IPS-18c (cell line): ENCODE measurements around the gene FAM47C.
"Not testable (repeated sequence)": the region's sequence is repeated elsewhere in the genome, so short reads cannot be mapped to it uniquely, and the experiment has no call there.

Experiments
- H3K4me3 ChIP-seq: 2 replicates; pipeline ENCODE4 v1.7.0; 2013; ENCODE audit warnings: low read depth, mild to moderate bottlenecking, low read length, moderate library complexity; ENCODE audit not compliant: insufficient read depth
- H3K9me3 ChIP-seq: one replicate; pipeline ENCODE4 v1.6.1; 2013; ENCODE audit warnings: mild to moderate bottlenecking, low read length, moderate library complexity; ENCODE audit not compliant: control insufficient read depth, insufficient read depth

Gene FAM47C

GRCh38 chrX:37008182-37008581 is at the start of gene FAM47C:
FAM47C (plus strand) TSS chrX:37008366; CDS start chrX:37008411, 45 bp downstream.
- not testable (repeated sequence) for H3K9me3 ChIP-seq, H3K4me3 ChIP-seq

GRCh38 chrX:36961590-36961989 is 46.6 kb upstream of the FAM47C start:
- Histone ChIP-seq H3K9me3 (no peaks in the 10 kb centered on the region), H3K4me3 (no peak overlapping the region)

- Histone ChIP-seq H3K4me3 (peak overlapping the region; percentile 32), H3K9me3 (no peaks in the 10 kb centered on the region)
Measured at GRCh38 chrX:36963069-36963808, 44.9 kb upstream of the FAM47C start.

GRCh38 chrX:36963852-36964251 is 44.3 kb upstream of the FAM47C start:
- no peaks in the 10 kb centered on the region for H3K9me3 ChIP-seq
- no peak overlapping the region for H3K4me3 ChIP-seq

GRCh38 chrX:36973575-36973974 is 34.6 kb upstream of the FAM47C start:
- Histone ChIP-seq H3K4me3 (no peak overlapping the region), H3K9me3 (no peaks in the 10 kb centered on the region)

GRCh38 chrX:36974911-36975310 is 33.3 kb upstream of the FAM47C start:
- Histone ChIP-seq H3K9me3 (no peaks in the 10 kb centered on the region), H3K4me3 (no peak overlapping the region)

- no peaks in the 10 kb centered on the region for H3K9me3 ChIP-seq
- H3K4me3 ChIP-seq = no peak overlapping the region
Measured at GRCh38 chrX:36978886-36979285, 29.3 kb upstream of the FAM47C start.

GRCh38 chrX:36983831-36984230 is 24.3 kb upstream of the FAM47C start:
- H3K4me3 ChIP-seq = no peak overlapping the region
- H3K9me3 ChIP-seq = no peaks in the 10 kb centered on the region

- not testable (repeated sequence) for H3K9me3 ChIP-seq
- peak overlapping the region; percentile 46 for H3K4me3 ChIP-seq
Measured at GRCh38 chrX:36985416-36986209, 22.6 kb upstream of the FAM47C start.

GRCh38 chrX:36986231-36986630 is 21.9 kb upstream of the FAM47C start:
- Histone ChIP-seq H3K9me3 (no peaks in the 10 kb centered on the region), H3K4me3 (peak overlapping the region; percentile 46)

GRCh38 chrX:36987212-36987611 is 21.0 kb upstream of the FAM47C start:
- H3K4me3 ChIP-seq, H3K9me3 ChIP-seq: not testable (repeated sequence)

- no peak overlapping the region for H3K4me3 ChIP-seq
Measured at GRCh38 chrX:37000140-37000539, 8.0 kb upstream of the FAM47C start.

GRCh38 chrX:37010496-37010895 is 2.3 kb downstream of the FAM47C start:
- H3K9me3 ChIP-seq = no peaks in the 10 kb centered on the region
- no peak overlapping the region for H3K4me3 ChIP-seq

More at GRCh38 chrX:37000140-37000539, 8.0 kb upstream of the FAM47C start:
- H3K9me3 ChIP-seq = no peaks in the 10 kb centered on the region

GRCh38 chrX:37034260-37034659 is 26.1 kb downstream of the FAM47C start:
- not testable (repeated sequence) for H3K9me3 ChIP-seq, H3K4me3 ChIP-seq

GRCh38 chrX:37036674-37037220 is 28.6 kb downstream of the FAM47C start:
- H3K4me3 ChIP-seq, H3K9me3 ChIP-seq: not testable (repeated sequence)

GRCh38 chrX:37038814-37039213 is 30.6 kb downstream of the FAM47C start:
- H3K9me3 ChIP-seq, H3K4me3 ChIP-seq: not testable (repeated sequence)

GRCh38 chrX:37042956-37043885 is 35.1 kb downstream of the FAM47C start:
- H3K9me3 ChIP-seq, H3K4me3 ChIP-seq: not testable (repeated sequence)
